NCI-H146 (cell line): Measurements from ENCODE around the gene DTX4.

Experiments
- DNase-seq: peaks from one replicate; lab custom pipeline; 2025; lab: John Stamatoyannopoulos, UW

The DTX4 gene

DNA sequence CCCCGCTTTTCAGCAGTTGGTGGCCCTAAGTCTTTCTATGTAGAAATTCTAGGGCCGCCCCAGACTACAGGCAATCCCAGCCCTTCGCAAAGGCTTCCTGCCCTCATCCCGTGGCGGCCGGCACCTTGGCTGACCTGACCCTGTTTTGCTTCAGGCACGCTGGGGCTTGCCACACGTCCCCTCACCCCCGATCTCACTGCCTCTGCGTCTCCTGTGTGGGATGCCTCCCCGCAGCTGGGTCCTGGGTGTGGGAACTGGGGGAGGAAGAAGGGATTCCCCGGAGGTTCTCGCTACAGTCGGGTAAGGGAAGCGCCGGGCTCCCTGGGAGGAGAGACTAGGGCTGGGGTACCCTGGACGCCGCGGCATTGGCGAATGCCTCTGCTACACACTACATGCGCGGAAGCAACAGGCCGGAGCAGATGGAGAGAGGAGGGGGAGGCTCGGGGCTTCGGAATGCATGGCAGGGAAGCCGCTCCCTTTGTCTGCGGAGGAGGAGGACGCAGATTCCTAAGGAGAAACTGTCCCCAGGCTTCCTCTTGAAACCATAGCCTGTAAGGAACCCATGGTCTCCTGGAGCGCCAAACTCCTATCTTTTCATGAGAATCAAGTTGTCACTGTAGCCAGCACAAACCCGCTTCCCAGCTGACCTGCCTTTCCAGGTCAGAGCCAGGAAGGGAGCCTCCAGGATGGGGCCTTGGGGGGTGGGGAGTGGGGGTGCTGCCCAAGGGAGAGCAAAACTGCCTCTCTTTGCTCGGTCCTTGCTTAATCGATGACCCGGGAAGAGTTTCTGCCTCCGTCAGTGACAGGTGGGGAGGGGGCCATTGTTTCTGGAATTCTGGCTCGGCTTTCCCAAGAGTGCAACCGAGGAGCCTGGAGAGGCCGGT lies 1.4 kb downstream of the DTX4 start:
- DNase-seq, result peak; percentile 45

DNA sequence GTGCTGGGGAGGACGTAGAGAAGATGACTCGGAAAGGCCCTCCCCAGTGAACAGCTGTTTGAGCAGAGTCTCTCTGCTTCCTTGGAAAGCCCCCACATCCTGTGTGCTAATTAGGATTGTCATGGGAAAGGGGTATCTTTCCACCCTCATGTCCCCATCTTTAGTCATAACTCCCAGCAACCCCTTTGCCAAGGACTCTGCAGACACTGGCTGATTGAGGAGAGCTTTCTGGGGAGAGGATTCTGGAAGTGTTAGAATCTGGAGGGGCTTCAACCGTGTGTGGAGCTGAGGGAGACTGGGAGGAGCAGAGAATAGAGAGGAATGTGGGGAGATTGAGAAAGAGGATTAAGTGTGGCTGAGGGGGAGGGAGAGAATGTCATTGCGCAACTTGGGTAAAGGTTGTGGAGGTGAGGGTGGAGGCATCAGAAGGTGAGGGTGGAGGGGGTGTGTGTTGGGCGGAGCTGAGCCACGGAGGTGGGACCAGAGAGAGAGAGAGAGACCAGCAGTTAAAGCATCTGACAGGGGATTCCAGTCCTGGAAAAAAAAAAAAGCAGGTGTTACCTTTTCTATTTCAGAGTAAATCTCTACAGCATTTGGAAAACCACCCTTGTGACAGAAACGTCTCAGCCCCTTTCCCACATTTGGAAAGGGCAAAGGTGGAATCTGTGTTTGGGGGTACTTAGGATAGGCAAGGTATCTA lies 2.2 kb downstream of the DTX4 start:
- DNase-seq, result no peak

DNA sequence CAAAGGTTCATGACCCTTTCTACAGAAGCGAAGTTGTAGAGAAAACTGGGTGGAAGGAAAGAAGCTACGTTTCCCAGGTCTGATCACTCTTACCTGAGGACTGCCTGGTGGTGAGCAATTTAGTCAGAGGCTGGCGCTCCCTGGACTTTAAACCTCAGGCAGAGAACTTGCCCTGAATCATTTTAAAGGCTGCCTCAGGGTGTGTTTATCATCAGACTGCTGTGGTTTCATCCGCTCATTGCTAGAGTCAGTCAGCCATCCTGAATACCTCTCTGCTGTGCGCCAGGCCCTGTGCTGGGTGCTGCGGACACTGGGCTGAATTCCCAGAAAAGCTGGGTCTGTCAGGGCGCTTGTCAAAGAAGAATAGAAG lies 2.7 kb downstream of the DTX4 start:
- DNase-seq, result no peak

DNA sequence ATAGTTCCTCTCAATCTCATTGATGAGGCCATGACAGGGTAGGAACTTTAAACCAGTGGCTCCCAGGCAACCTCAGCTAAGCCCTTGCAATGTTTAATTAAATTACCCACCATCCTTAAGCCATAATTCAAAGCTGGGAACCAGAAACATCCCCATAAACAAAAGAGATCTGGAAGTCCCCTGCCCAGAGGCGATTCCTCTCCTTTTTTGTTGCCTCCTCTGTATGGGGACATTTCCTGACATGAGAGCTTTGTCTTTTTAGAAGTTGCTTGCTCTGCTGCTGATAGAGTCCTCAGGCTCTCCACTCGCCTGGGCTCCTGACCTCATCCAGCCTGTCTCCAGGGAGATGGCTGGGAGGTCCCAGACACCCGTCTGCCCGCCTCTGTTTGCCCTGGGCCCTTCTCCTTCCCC lies 3.2 kb downstream of the DTX4 start:
- DNase-seq, result no peak

DNA sequence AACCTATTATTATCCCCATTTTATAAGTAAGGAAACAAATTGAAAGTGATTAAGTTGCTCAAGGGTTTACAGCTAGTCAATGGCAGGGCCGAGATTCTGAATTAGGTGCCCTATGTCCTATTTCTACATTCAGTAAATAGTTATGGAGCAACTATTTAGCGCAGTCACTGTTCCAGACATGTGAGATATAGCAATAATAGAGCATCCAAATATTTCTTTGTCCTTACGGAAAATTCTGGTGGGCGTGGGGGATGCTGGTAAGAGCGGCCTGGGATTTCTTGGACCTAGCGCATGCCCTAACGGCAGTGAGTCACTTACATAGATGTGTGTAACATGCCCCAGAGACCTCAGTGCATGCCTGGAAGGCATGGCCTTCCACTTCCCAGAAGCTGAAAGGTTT lies 4.4 kb downstream of the DTX4 start:
- no peak for DNase-seq

DNA sequence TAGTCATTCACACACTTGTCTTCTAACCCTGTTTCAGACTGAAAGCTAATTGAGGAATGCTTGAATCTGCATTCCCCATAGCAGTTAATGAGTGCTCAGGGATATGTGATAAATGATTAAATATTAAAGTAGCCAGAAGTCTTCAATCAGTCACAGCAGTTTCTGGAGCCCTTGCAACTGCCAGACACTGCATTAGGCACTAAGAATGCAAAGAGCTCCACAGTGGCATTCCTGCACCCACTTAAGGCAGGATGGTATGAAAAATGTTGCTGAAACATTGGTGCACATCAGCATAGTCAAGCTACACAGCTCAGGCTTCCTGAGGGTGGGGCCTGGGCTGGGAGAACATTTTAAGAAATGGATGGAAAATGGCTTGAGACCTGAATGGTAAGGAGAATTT lies 6.5 kb downstream of the DTX4 start:
- DNase-seq, result no peak

DNA sequence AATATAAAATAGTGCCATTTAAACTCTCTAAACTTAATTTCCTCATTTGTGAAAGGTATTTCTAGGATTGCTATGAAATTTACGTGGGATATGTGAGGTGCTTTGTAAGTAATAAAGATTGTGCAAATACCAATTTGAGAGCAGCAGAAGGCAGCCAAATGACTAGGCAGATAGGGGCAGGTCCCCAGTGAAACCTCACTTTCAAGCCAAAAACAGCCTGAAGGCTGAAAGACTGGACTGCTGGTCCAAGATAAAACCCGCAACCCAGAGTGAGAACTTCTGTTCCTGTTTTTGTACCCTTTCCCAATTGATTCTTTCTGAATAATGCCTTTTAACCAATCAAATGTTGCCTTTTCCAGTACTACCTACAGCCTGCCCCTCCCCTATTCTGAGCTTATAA lies 7.2 kb downstream of the DTX4 start:
- DNase-seq, result no peak

DNA sequence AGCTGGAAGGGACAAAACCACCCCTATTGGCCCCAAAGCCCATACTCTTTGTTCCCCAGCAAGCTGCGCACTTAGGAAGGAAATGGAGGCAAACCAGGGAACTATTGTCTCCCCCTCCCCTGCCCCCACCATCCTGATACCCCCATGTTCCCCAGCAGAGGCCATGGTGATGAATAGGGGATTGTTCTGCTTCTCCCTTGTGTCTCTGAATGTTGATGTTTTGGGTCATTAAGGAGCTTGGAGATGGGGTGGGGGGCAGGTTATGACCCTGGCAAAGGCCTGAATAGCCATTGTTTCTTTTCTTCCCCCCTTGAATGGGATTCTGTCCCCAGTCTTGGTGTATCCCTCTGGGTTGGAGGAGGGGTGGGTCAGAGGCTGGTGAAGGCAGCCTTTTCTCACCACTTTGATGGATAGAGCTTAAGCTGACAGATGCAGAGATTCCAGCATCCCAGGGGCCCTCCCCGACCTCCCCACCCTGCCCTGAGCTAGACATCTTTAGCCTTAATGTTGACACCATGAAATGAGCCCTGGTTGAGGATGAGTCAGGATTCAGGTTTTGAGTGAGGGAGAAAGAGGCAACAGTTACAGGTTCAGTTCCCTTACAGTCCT lies 8.3 kb downstream of the DTX4 start:
- DNase-seq, result no peak

DNA sequence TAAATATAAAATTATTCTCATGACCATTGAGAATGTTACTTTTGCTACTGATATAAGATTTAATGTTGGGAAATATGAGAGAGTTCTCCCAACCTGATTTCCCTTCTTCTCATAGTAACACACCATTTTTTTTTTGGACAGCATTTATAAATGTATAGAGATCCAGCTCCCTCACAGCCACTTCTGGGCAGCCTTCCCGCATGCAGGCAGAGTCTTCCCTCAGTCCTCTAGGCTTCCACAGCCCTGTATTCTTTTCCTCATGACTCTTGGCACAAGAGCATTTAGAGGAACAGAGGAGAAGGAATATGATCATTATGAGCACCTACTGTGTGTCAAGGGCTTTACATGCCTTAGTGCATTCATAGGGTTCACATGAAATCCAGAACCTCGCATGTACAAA lies 9.0 kb downstream of the DTX4 start:
- no peak for DNase-seq

DNA sequence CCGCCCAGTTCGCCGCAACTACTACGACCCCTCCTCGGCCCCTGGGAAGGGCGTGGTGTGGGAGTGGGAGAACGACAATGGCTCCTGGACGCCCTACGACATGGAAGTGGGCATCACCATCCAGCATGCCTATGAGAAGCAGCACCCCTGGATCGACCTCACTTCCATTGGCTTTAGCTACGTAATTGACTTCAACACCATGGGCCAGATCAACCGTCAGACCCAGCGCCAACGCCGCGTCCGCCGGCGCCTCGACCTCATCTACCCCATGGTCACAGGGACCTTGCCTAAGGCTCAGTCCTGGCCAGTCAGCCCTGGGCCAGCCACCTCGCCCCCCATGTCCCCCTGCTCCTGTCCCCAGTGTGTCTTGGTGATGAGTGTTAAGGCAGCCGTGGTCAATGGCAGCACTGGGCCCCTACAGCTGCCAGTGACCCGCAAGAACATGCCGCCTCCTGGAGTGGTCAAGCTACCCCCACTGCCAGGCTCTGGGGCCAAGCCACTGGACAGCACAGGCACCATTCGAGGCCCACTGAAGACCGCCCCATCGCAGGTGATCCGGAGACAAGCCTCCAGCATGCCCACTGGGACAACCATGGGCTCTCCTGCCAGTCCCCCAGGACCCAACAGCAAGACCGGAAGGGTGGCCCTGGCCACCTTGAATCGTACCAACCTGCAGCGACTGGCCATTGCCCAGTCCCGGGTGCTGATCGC lies 10.0 kb downstream of the DTX4 start:
- DNase-seq, result no peak

DNA sequence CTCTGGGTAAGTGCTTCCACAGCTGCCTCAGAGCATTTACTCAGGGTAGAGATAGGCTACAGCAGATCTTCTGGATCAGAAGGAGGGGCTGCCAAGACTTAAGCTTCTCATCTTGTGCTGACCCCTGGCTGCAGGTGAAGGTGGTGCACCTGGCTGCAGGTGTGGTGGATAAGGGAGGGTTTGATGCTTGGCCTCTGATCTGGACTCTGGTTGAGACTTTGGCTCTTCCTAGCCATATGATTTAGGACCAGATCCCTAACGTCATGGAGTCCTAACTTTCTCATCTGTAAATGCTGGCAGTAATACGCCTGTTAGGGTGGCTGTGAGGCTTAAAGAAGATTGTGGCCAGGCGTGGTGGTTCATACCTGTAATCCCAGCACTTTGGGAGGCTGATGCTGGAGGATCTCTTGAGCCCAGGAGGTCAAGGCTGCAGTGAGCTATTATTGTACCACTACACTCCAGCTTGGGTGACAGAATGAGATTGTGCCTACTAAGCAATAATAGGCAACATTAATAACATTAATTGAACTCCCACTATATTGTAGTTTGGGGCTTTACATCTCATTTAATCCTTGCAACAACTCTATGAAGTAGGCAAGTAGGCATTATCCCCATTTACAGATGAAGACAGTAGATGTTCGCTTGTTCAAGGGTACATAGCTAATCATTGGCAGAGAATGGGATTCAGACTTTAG lies 10.7 kb downstream of the DTX4 start:
- DNase-seq, result peak; percentile 16

DNA sequence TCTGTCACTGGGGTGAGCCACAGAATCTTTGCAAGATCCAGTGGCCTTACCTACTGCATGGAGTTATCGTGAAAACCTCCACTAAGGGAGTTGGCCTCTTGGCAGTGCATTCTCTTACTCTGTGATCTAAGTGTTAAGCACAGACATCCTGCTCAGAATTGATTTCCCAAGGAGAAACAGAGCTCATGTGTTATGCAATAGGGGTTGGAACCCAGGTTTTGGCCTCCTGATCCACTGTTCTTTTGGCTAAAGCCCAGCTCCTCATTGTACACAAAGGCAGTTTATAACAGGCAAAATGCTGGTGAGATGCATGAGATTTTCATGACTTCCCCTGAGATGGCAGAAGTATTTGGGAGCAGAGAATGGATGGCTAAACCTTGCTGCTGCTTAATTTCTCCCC lies 11.8 kb downstream of the DTX4 start:
- no peak for DNase-seq

DNA sequence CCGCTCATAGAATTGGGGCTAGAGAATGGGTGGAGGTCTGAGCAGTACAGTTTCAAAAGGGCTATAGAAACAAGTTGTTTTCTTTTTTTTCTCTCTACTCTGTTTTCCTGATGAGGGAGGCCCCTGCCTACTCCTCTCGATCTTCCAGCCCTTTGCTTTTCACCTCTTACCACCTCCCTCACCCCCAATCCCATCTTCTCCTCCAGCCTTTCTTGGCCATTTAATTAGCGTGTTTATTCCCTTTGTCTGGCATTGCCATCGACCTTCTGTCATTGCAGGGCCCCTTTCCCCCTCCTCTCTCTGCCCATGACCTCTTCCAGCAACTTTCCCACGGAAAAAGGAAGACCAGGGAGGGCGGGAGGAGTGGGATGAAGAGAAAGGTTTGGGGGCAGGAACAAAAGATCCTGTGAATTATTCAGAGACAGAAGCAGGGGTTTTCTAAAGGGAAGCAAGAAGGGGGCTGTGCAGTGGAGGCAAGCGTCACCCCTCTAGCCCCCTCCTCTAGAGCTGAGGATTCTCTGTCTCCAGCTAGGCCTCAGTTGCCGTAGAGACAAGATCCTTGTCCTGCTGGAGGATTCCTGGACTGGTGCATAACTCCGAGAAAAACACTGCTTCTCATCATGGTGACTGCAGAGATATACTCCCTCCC lies 12.9 kb downstream of the DTX4 start:
- DNase-seq, result no peak

DNA sequence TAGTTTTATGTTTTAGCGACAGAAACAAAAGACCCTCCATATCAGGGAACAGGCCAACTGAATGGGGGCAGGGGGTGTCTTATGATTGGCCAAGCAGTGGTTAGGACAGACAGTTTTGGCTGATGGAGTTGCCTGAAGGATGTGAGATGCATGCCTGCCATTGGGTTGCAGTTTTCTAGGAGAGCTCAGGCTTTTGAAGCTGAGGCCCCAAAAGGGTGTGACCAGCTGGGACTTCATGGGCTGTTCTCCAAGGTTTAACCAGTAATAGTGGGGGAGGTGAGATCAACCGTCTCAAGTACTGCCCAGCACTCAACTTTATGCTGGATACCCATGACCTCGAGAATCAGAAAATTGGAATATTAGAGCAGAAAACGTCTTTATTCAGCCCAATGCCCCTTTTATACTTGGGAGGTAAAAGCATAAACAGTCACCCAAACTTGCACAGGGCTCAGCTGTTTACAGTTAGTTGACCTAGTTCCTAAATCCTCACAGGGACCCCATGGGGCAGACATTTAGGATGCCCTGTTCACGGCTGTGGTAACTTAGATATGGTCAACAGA lies 13.5 kb downstream of the DTX4 start:
- no peak for DNase-seq

DNA sequence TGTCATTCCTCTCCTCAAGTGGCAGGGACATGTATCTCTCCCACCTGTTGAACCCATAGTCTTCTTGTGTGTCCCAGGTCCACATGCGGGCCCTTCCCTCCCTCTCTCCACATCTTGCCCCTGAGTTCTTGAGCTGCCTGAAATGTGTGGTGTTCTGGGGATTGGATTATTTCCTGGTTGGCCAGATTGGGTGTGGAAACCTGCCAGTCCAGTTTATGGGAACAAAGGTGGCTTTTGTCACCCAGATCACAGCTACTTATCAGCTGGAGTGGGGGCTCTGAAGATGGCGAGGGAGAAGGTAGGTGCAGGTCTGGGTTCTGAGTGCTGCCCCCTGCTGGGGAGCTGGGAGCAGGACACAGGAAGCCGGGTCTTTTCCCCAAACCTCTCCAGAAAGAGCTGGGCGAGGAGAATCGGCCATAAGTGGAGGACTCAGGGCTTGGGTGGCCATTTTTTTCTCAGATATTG lies 14.2 kb downstream of the DTX4 start:
- DNase-seq, result peak; percentile 51

DNA sequence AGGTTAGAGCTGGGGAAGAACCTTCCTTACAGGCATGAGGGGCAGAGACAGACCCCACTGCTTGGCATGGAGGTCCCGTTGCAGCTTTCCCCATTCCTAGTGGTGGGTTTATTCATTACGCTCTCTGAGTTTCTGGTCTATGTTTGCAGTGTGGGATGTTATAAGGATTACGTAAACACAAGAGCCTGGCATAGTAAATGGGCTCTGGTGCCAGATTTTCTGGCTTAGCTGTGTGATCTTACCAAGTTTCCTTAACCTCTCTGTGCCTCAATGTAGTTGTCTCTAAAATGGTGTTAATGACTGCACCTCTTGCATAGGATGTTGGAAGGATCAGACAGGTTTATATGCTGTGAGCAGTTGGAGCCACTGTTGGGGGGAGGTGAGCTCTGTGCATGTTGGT lies 15.1 kb downstream of the DTX4 start:
- no peak for DNase-seq

DNA sequence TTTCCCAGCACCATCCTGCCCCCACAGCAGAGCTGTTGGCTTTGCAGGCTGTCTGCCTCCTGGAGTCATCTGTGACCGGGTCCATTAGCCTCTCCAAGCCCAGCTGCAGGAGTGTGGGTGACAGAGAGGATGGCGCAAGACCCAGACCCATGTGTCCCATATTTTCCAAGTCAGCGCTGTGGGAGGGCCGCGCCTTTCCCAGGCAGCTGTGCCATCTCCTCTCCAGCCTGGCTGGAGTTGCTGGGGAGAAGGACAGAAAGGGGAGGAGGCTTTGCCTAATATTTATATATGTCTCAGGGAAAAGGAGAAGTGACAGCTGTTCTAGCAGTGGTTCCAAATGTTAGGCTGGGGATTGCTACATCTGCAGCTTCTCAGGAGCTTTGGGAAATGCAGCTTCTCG lies 15.7 kb downstream of the DTX4 start:
- no peak for DNase-seq

DNA sequence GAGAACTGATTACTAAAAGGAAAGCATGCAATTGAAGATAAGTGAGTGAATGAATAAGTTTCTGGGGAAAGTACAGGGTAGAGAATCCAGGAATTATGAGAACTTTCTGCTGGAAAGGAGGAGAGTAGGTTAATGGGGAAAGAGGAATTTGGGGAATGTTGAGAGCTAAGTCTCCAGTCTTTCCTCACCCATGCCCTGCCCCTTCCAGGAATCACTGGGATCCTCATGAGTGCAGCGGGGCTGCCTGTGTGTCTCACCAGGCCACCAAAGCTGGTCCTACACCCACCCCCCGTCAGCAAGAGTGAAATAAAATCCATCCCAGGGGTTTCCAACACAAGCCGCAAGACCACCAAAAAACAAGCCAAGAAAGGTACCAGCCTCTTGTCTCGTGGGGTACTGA lies 17.0 kb downstream of the DTX4 start:
- DNase-seq, result no peak

DNA sequence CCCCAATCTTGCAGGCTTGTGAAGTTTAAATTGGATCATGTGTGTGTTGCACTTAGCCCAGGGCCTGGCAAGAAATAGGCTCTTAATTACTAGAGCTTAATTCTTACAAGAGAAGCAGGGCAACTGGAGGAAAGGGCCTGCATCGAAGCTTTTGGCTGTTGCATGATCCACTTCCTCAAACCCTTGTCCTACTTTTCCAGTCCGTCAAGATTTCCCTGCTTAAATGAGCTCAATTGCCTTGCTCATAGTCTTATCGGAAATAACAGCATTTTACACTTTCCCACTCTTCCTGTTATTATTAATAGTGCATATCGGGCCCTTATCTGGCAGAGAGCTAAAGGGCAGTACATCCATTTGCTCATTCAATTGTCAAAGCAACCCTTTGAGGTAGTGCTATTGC lies 18.1 kb downstream of the DTX4 start:
- DNase-seq, result no peak

DNA sequence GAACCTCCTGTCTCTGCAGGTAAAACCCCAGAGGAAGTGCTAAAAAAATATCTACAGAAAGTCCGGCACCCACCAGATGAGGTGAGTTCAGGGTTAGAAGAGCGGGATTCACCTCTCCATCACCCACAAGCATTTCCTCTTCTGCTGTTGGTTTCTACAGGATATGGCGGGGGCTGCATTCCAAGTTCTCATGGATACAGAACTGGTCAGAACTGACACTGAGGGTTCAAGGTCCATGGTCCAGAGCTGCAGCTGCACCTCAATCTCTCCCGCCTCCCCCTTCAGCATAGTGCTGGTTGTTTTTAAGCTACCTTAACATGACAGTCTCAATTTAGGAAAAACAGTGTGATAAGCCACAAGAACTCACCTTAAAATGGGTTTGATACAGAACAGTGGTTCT lies 19.2 kb downstream of the DTX4 start:
- DNase-seq, result no peak

DNA sequence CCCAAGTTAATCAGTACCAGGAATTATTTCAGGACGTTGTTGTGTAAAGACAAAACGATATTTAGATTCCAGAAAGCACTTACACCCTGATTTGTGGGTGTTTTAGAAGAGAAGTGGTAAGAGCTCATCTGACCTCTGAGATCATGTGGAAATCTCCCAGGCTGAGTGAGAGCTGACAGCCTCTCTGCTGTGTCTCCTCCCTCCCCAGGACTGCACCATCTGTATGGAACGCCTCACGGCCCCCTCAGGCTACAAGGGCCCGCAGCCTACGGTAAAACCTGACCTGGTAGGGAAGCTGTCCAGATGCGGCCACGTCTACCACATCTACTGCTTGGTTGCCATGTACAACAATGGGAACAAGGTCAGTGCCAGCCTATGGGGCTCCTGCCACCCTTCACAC lies 20.0 kb downstream of the DTX4 start:
- no peak for DNase-seq
